Activated naive CD8-positive, alpha-beta T cell treated with anti-CD3 and anti-CD28 coated beads, Interleukin-2, amount 50 U/mL, for 24 hours (primary cell): ENCODE measurements around the gene UPF3B.
A peak's percentile ranks its signal among the peaks of the same experiment; 100 is the strongest.
"Not testable (repeated sequence)": the region's sequence is repeated elsewhere in the genome, so short reads cannot be mapped to it uniquely, and the experiment has no call there.

Source experiments
- ATAC-seq: fragments of 150-1000 bp; cut with Tn5 transposase; one replicate; pipeline ENCODE4 v1.10.0; 2021
- DNase-seq: peaks from one replicate; pipeline ENCODE4 v3.0.0; 2021
- H3K27ac Mint-ChIP-seq: one replicate; pipeline ENCODE4 v1.8.0; 2021; ENCODE audit warnings: mild to moderate bottlenecking, mixed read lengths
- H3K27me3 Mint-ChIP-seq: one replicate; pipeline ENCODE4 v1.8.0; 2021; ENCODE audit warnings: mixed read lengths
- H3K36me3 Mint-ChIP-seq: one replicate; pipeline ENCODE4 v1.8.0; 2021; ENCODE audit warnings: low read depth, mixed read lengths
- H3K4me1 Mint-ChIP-seq: one replicate; pipeline ENCODE4 v1.8.0; 2021; ENCODE audit warnings: mixed read lengths
- H3K4me3 Mint-ChIP-seq: one replicate; pipeline ENCODE4 v1.8.0; 2021; ENCODE audit warnings: mild to moderate bottlenecking, moderate library complexity, mixed read lengths
- H3K9me3 Mint-ChIP-seq: one replicate; pipeline ENCODE4 v1.8.0; 2021; ENCODE audit warnings: mixed read lengths

The UPF3B gene

DNA sequence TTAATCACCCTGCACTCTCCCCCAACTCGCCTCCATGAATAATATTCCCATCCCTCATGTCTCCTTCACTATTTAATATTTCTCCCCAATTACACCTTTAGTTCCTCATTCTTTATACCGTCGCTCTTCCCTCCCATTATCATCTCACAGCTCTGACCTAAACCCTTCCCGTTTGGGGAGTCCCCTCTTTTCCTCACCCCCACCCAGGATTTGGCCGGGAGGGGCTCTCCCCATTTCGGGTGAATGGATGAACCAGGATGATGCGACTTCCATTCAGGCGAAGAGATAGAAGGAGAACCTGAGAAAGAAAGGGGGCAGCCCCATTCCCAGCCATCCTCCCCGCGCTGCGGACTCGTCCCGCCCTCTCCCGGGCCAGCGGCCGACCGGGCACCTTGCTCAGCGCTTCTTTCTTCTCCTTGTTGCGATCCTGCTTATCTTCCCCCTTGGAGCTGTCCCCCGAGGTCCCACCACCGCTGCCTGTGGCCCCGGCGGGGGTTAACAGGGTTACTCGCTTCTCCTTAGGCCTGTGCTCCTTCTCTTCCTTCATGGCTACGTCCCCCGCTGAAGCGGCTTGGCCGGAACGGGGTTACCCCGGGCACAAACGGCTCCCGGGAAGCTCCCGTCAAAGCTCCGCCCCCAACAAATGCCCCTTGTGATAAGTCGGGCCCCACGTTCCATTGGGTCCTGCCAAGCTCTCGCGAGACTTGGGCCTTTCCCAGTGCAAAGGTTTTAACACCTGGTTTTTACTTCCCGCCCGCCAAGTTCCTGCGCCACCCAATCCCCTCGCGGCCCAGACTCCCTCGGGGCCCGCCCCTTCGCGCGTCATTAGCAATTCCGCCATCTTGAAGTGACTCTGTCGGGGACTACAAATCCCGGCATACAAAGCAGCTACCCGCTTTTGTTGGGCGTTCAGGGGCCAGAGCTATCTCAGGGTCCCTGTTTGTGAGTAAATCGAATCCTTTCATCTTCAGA, at the start of gene UPF3B:
TSS of gene UPF3B (minus strand) at position 582 of the 972 bp plus-strand sequence. CDS start at position 547, 35 bp downstream.
- DNase-seq: peak; percentile 89
- peaks cover 14% of the 10 kb centered on the region for H3K4me1 Mint-ChIP-seq
- H3K9me3 Mint-ChIP-seq: no peaks in the 10 kb centered on the region

DNA sequence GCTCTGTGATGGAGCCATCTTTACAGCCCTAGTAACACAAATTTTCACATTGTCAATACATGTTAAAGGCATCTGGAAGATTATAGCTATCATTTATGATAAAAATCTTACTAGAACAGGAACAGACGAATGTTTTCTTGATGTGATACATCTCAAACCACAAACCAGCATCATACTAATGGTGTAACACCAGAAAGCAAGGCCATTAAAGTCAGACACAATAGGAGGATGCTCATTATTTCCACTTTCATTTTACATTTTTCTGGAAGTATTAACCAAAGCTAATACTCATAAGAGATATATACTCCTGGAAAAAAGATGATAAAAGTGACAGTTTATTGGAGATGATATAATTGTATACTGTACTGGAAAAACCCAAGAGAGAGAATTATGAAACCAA, 48.2 kb upstream of the UPF3B start:
- no peak overlapping the region for H3K4me3 Mint-ChIP-seq
- ATAC-seq (no peak), DNase-seq (no peak)
- no peaks in the 10 kb centered on the region for H3K36me3 Mint-ChIP-seq
- H3K9me3 Mint-ChIP-seq: no peaks in the 10 kb centered on the region
- no peaks in the 10 kb centered on the region for H3K27me3 Mint-ChIP-seq
- H3K27ac Mint-ChIP-seq: no peak overlapping the region
- H3K4me1 Mint-ChIP-seq: no peaks in the 10 kb centered on the region

More for the DNA sequence above, at the start of gene UPF3B:
- H3K36me3 Mint-ChIP-seq: peaks cover 23% of the 10 kb centered on the region
- no peaks in the 10 kb centered on the region for H3K27me3 Mint-ChIP-seq
- peak; percentile 95 for ATAC-seq
- peak within 1 kb of the TSS; percentile 99 for H3K4me3 Mint-ChIP-seq
- peak within 1 kb of the TSS; percentile 97 for H3K27ac Mint-ChIP-seq

- no peak for ATAC-seq
- DNase-seq: no peak
- Mint-ChIP-seq H3K27ac (no peak overlapping the region), H3K4me1 (no peaks in the 10 kb centered on the region), H3K4me3 (no peak overlapping the region), H3K27me3 (no peaks in the 10 kb centered on the region), H3K36me3 (no peaks in the 10 kb centered on the region), H3K9me3 (no peaks in the 10 kb centered on the region)
These were observed 46.4 kb upstream of the UPF3B start for GRCh38 chrX:119899125-119899524.

GRCh38 chrX:119895843-119896326, 43.1 kb upstream of the UPF3B start, which contains the start of gene AKAP14:
Gene AKAP14, plus strand, starts transcription at chrX:119895893. Its CDS starts 7,331 bp downstream, at chrX:119903224.
- Mint-ChIP-seq H3K9me3 (no peaks in the 10 kb centered on the region), H3K4me3 (no peak within 1 kb of the TSS)

DNA sequence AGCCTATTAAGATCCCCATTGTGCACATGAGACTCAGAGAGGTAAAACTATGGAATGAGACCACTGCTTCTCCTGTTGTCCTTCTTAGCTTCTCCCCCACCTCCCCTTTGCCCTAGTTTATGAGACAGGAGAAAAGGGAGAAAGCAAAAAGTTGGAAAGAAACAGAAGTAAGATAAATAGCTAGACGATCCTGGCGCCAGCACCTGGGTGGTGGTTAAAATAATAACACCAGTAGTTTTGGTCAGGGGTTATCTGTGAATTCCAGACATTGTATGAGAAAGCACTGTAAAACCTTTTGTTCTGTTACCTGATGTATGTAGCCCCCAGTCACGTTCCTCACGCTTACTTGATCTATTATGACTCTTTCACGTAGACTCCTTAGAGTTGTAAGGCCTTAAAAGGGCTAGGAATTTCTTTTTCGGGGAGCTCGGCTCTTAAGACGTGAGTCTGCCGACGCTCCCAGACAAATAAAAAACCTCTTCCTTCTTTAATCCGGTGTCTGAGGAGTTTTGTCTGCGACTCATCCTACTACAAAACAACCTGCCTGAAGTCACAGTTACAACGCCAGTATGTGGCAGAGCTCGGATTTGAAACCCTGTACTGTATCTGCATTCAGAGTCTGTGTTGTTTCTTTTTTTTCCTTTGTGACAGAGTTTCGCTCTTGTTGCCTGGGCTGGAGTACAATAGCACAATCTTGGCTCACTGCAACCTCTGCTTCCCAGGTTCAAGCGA, 39.4 kb upstream of the UPF3B start:
- H3K4me1 Mint-ChIP-seq, H3K27ac Mint-ChIP-seq, H3K9me3 Mint-ChIP-seq, H3K36me3 Mint-ChIP-seq, H3K4me3 Mint-ChIP-seq, H3K27me3 Mint-ChIP-seq, ATAC-seq, DNase-seq: not testable (repeated sequence)

More at GRCh38 chrX:119895843-119896326, 43.1 kb upstream of the UPF3B start, which contains the start of gene AKAP14:
- H3K27me3 Mint-ChIP-seq: no peaks in the 10 kb centered on the region
- no peaks in the 10 kb centered on the region for H3K4me1 Mint-ChIP-seq
- no peaks in the 10 kb centered on the region for H3K36me3 Mint-ChIP-seq
- DNase-seq (no peak), ATAC-seq (no peak)
- no peak within 1 kb of the TSS for H3K27ac Mint-ChIP-seq

- ATAC-seq, H3K4me3 Mint-ChIP-seq, H3K27ac Mint-ChIP-seq, DNase-seq, H3K9me3 Mint-ChIP-seq, H3K36me3 Mint-ChIP-seq, H3K4me1 Mint-ChIP-seq, H3K27me3 Mint-ChIP-seq: not testable (repeated sequence)
These were observed 37.9 kb upstream of the UPF3B start for GRCh38 chrX:119890626-119891025.

GRCh38 chrX:119887721-119888425, 35.1 kb upstream of the UPF3B start:
- ATAC-seq (peak; percentile 91), DNase-seq (peak; percentile 63)
- Mint-ChIP-seq H3K27me3 (peaks cover 1% of the 10 kb centered on the region), H3K4me1 (peaks cover 5% of the 10 kb centered on the region), H3K4me3 (peak overlapping the region; percentile 17), H3K9me3 (no peaks in the 10 kb centered on the region), H3K27ac (no peak overlapping the region), H3K36me3 (no peaks in the 10 kb centered on the region)

- peaks cover 1% of the 10 kb centered on the region for H3K27me3 Mint-ChIP-seq
- H3K36me3 Mint-ChIP-seq: no peaks in the 10 kb centered on the region
- H3K27ac Mint-ChIP-seq: no peak overlapping the region
- DNase-seq (no peak), ATAC-seq (no peak)
- H3K4me1 Mint-ChIP-seq: peaks cover 7% of the 10 kb centered on the region
- H3K4me3 Mint-ChIP-seq: peak overlapping the region; percentile 38
- no peaks in the 10 kb centered on the region for H3K9me3 Mint-ChIP-seq
These were observed 33.0 kb upstream of the UPF3B start for GRCh38 chrX:119885554-119886428.

GRCh38 chrX:119880552-119881437, 28.0 kb upstream of the UPF3B start:
- H3K4me1 Mint-ChIP-seq: peaks cover 13% of the 10 kb centered on the region
- H3K27me3 Mint-ChIP-seq: no peaks in the 10 kb centered on the region
- H3K4me3 Mint-ChIP-seq: no peak overlapping the region
- ATAC-seq (peak; percentile 85), DNase-seq (no peak)
- H3K27ac Mint-ChIP-seq: no peak overlapping the region
- H3K9me3 Mint-ChIP-seq: no peaks in the 10 kb centered on the region
- H3K36me3 Mint-ChIP-seq: peaks cover 13% of the 10 kb centered on the region

- ATAC-seq (no peak), DNase-seq (no peak)
- Mint-ChIP-seq H3K27ac (no peak overlapping the region), H3K4me1 (peaks cover 13% of the 10 kb centered on the region), H3K36me3 (peaks cover 13% of the 10 kb centered on the region), H3K9me3 (no peaks in the 10 kb centered on the region), H3K4me3 (no peak overlapping the region), H3K27me3 (no peaks in the 10 kb centered on the region)
These were observed 27.3 kb upstream of the UPF3B start for GRCh38 chrX:119880076-119880475.

- no peaks in the 10 kb centered on the region for H3K27me3 Mint-ChIP-seq
These were observed 26.0 kb upstream of the UPF3B start for GRCh38 chrX:119878740-119879139.

DNA sequence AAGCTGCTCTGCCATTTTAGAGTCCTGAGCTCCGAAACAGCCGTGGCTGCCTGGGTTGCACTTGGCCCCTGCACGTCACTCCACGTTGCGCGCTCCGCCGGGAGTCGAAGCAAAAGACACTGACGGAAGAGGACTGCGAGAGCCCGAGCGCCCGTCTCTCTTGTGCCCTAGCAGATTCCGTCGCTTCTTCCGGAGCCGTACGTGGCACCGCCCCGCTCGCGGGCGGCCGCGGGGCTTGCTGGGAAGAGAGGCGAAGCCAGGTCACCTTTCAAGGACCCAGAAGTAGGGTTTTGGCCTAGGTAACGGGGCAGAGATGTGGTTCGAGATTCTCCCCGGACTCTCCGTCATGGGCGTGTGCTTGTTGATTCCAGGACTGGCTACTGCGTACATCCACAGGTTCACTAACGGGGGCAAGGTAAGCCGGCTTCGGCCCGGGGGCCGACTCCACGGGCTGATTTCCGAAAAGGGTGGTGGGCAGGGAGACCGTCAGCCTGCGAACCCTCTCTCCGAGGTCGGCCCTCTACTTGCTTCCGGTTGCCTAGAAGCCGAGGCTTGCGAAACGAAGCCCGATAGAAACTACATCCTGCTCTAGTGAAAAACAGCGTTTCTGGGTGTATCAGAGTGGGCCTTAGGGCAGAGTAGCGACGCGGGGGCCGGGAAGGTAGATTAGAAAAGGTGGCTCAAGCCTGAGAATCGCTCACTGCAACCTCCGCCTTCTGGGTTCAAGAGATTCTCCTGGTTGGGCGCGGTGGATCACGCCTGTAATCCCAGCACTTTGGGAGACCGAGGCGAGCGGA, 19.0 kb upstream of the UPF3B start, which contains the start of the genes NDUFA1 and RNF113A:
TSS of gene NDUFA1 (plus strand) at position 234 of the 797 bp plus-strand sequence. CDS start at position 314, 80 bp downstream.
TSS of gene RNF113A (minus strand) at position 135 of the 797 bp plus-strand sequence. CDS start at position 15, 120 bp downstream.
- peak; percentile 95 for ATAC-seq
- peak within 1 kb of the TSS; percentile 100 for H3K4me3 Mint-ChIP-seq
- peak within 1 kb of the TSS; percentile 99 for H3K27ac Mint-ChIP-seq
- H3K36me3 Mint-ChIP-seq: peaks cover 19% of the 10 kb centered on the region
- H3K9me3 Mint-ChIP-seq: no peaks in the 10 kb centered on the region
- peaks cover 17% of the 10 kb centered on the region for H3K4me1 Mint-ChIP-seq
- H3K27me3 Mint-ChIP-seq: no peaks in the 10 kb centered on the region
- DNase-seq: peak; percentile 80

More at GRCh38 chrX:119878740-119879139, 26.0 kb upstream of the UPF3B start:
- no peak overlapping the region for H3K27ac Mint-ChIP-seq
- DNase-seq (no peak), ATAC-seq (no peak)
- no peak overlapping the region for H3K4me3 Mint-ChIP-seq
- H3K36me3 Mint-ChIP-seq: peaks cover 17% of the 10 kb centered on the region
- no peaks in the 10 kb centered on the region for H3K9me3 Mint-ChIP-seq
- H3K4me1 Mint-ChIP-seq: peaks cover 13% of the 10 kb centered on the region
